Fibroblast of villous mesenchyme (primary cell): Measurements from ENCODE around the gene FAM81A. TPM values are rescaled to one million over a fixed set of nuclear protein-coding genes. Genes with fewer than 3 reads are reported as not detected.
"Not testable (repeated sequence)": the region's sequence is repeated elsewhere in the genome, so short reads cannot be mapped to it uniquely, and the experiment has no call there.

Source experiments
- DNase-seq: peaks from one replicate; pipeline ENCODE4 v3.0.0-alpha.2; 2010; ENCODE audit warnings: low read depth
- H3K4me3 ChIP-seq: 2 replicates; pipeline ENCODE4 v1.5.1; 2011; ENCODE audit warnings: low read depth, mild to moderate bottlenecking, low read length
- CTCF ChIP-seq: IDR thresholded peaks from 2 replicates; pipeline ENCODE4 v1.5.1; 2012; ENCODE audit warnings: low read depth, mild to moderate bottlenecking, low read length; ENCODE audit not compliant: insufficient read depth
- total RNA-seq: library from RNA; depleted of rRNA; stranded (reverse); fragments of >200 nt; gene quantifications from 2 replicates; pipeline ENCODE4 v1.2.3, GENCODE V29; 2012

Gene FAM81A
- total RNA-seq, 1 donor: under 0.01 TPM

- H3K4me3 ChIP-seq: no peak overlapping the region
- TF ChIP-seq CTCF: peak; percentile 23
- peak; percentile 48 for DNase-seq
Observed at GRCh38 chr15:59420986-59421618, 16.9 kb upstream of the FAM81A start.

GRCh38 chr15:59424616-59425015 lies 13.4 kb upstream of the FAM81A start:
- TF ChIP-seq CTCF: no peak
- DNase-seq: no peak
- H3K4me3 ChIP-seq: no peak overlapping the region

- not testable (repeated sequence) for DNase-seq
Observed at GRCh38 chr15:59428898-59429297, 9.1 kb upstream of the FAM81A start.

GRCh38 chr15:59432389-59432788 lies 5.6 kb upstream of the FAM81A start:
- H3K4me3 ChIP-seq: no peak overlapping the region
- DNase-seq: no peak
- no peak for TF ChIP-seq CTCF

More at GRCh38 chr15:59428898-59429297, 9.1 kb upstream of the FAM81A start:
- not testable (repeated sequence) for H3K4me3 ChIP-seq

GRCh38 chr15:59434481-59434880 lies 3.5 kb upstream of the FAM81A start:
- no peak overlapping the region for H3K4me3 ChIP-seq
- no peak for DNase-seq
- no peak for TF ChIP-seq CTCF

GRCh38 chr15:59436774-59437141 lies 1.2 kb upstream of the FAM81A start:
- no peak overlapping the region for H3K4me3 ChIP-seq
- no peak for TF ChIP-seq CTCF
- no peak for DNase-seq

- H3K4me3 ChIP-seq: peak overlapping the region; percentile 60
- no peak for DNase-seq
- TF ChIP-seq CTCF: no peak
Observed at GRCh38 chr15:59437142-59437816, 707 bp upstream of the FAM81A start.
